A549 (cell line): ENCODE measurements around the gene ASTL.

Experiments used
- EP300 ChIP-seq, 2 experiments: fragments of >200 bp; sonication (Bioruptor Twin); formaldehyde crosslinking; IDR thresholded peaks; 2 replicates in 1 of 2; 3 replicates in 1 of 2; pipeline ENCODE4 v1.6.1; 2016 to 2017
- POLR2AphosphoS2 ChIP-seq: conservative IDR thresholded peaks from 2 replicates; pipeline ENCODE4 v1.6.1; 2012; ENCODE audit warnings: low read length, improper control_type of control experiment, inconsistent platforms
- TF ChIP-seq, protein P1 (sequence below): fragments of >200 bp; sonication (Bioruptor Twin); formaldehyde crosslinking; IDR thresholded peaks from 3 replicates; pipeline ENCODE4 v1.5.1; 2016

DNA sequence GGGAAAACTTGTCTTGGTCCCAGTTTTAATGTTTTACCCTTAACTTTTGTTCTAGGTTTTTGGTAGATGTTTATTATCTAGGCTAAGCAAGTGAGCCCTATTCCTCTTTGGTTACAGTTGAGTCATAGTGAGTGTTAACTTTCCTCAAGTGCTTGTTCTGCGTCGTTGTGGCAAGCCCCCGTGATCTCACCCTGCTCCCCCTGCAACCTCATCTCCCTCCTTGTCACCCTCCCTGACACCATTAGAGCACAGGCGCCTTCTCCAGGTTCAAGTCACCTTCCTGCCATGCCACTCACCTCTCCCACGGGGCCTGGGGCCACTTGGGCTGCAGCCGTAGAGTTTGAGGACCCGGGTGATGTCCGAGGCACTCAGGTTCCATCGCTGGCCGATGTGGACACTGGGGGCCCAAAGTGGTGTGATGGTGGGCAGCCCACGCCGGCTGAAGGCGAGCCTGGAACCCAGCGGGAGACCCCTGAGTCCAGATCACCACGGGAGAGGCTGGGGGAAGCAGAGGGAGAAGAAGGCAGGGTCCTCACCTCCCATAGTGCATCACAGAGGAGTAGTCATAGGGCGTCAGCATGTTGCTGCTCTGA is 8.7 kb downstream of the ASTL start:
- TF ChIP-seq EP300 (IDR thresholded peaks at IDR 0.05) = no peak
- TF ChIP-seq, protein P1, sequence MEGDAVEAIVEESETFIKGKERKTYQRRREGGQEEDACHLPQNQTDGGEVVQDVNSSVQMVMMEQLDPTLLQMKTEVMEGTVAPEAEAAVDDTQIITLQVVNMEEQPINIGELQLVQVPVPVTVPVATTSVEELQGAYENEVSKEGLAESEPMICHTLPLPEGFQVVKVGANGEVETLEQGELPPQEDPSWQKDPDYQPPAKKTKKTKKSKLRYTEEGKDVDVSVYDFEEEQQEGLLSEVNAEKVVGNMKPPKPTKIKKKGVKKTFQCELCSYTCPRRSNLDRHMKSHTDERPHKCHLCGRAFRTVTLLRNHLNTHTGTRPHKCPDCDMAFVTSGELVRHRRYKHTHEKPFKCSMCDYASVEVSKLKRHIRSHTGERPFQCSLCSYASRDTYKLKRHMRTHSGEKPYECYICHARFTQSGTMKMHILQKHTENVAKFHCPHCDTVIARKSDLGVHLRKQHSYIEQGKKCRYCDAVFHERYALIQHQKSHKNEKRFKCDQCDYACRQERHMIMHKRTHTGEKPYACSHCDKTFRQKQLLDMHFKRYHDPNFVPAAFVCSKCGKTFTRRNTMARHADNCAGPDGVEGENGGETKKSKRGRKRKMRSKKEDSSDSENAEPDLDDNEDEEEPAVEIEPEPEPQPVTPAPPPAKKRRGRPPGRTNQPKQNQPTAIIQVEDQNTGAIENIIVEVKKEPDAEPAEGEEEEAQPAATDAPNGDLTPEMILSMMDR = no peak
- TF ChIP-seq POLR2AphosphoS2 = no peak
